ENCODE results near the gene UBN1.
"Not testable (repeated sequence)": the region's sequence is repeated elsewhere in the genome, so short reads cannot be mapped to it uniquely, and the experiment has no call there.

UBN1 gene

GRCh38 chr16:4913130-4913773 is 66.0 kb downstream of the UBN1 start:
- DNase-seq = no peak

- DNase-seq = no peak
Observed at GRCh38 chr16:4913774-4914525, 66.7 kb downstream of the UBN1 start.

- DNase-seq = no peak
Observed at GRCh38 chr16:4914528-4915225, 67.4 kb downstream of the UBN1 start.

GRCh38 chr16:4915226-4915761 is 68.0 kb downstream of the UBN1 start:
- peak; percentile 87 for DNase-seq

- peak; percentile 14 for DNase-seq
Observed at GRCh38 chr16:4917117-4917516, 69.8 kb downstream of the UBN1 start.

- no peak for DNase-seq
Observed at GRCh38 chr16:4918781-4919251, 71.5 kb downstream of the UBN1 start.

GRCh38 chr16:4920826-4921225 is 73.5 kb downstream of the UBN1 start:
- DNase-seq = no peak

- DNase-seq = no peak
Observed at GRCh38 chr16:4922721-4923342, 75.6 kb downstream of the UBN1 start.

GRCh38 chr16:4923853-4924252 is 76.6 kb downstream of the UBN1 start:
- DNase-seq = no peak

GRCh38 chr16:4924593-4925292 is 77.5 kb downstream of the UBN1 start:
- DNase-seq = no peak

- DNase-seq = no peak
Observed at GRCh38 chr16:4925293-4925607, 78.0 kb downstream of the UBN1 start.

- no peak for DNase-seq
Observed at GRCh38 chr16:4925791-4926190, 78.5 kb downstream of the UBN1 start.

GRCh38 chr16:4926928-4927327 is 79.6 kb downstream of the UBN1 start:
- DNase-seq = no peak

- no peak for DNase-seq
Observed at GRCh38 chr16:4927661-4928060, 80.4 kb downstream of the UBN1 start.

GRCh38 chr16:4928227-4928626 is 80.9 kb downstream of the UBN1 start:
- DNase-seq = no peak

GRCh38 chr16:4929619-4930018 is 82.3 kb downstream of the UBN1 start:
- DNase-seq = not testable (repeated sequence)

- no peak for DNase-seq
Observed at GRCh38 chr16:4931381-4931780, 84.1 kb downstream of the UBN1 start.
